Activated T-cell treated with anti-CD3 and anti-CD28 coated beads for 4 hours (primary cell): ENCODE data around the gene FAM53C.
"Not testable (repeated sequence)": the region's sequence is repeated elsewhere in the genome, so short reads cannot be mapped to it uniquely, and the experiment has no call there.

Experiments
- DNase-seq: peaks from one replicate; pipeline ENCODE4 v3.0.0-alpha.2; 2020

The FAM53C gene

DNA sequence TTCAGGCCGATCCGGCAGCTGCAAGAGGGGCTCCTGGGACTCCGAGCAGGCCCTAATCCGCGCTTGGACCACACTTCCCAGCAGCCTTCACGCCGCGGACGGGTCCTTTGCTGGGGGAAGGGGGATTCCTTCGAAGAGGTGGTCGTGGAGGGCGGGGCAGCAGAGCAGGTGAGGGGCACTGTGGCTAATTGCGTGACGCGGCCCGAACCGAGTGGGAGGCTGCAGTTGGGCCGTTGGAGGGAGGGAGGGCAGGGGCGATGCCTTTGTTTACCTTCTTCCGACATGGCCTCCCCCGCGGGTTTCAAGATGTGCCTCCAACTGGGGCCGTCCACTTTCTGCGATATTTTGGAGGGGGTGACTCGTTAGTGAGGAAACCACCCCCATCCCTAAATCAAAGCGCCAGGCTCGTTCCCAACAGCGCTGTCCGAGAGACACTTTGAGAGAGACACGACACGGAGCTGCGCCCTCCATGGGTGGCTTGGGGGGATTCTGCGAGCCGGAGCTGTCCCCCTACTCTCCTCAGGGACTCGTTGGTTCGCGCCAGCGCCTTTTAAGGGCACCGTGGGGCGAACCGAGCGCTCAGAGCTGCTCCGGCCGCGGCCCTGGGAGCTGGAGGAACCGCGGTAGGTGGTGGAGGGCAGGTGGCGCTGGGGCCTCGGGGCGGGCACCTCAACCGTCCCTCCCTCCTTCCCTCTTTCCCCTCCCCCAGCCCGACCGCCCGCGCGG lies at the start of gene FAM53C:
TSS of gene FAM53C (plus strand) at position 582 of the 726 bp plus-strand sequence. CDS start 3,070 bp downstream, outside the sequence.
- peak; percentile 89 for DNase-seq

DNA sequence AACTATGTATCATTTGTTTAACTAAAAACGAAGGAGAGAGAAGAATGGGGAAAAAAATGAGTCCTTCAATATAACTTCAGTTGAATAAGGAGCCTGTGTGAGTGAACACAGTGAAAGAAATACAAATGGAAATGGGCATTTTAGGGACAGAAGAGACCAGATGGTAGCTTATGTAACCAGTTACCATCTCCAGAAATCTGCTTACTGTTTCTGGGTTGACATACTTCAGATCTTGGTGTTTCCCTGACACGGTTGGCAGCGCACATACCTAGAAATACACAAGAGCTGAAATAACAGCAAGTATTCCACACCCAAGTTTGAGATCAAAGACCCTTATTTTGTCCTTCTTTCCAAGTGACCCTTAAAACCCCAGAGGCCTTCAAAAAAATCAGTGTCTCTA lies 48.8 kb upstream of the FAM53C start:
- DNase-seq, result no peak

DNA sequence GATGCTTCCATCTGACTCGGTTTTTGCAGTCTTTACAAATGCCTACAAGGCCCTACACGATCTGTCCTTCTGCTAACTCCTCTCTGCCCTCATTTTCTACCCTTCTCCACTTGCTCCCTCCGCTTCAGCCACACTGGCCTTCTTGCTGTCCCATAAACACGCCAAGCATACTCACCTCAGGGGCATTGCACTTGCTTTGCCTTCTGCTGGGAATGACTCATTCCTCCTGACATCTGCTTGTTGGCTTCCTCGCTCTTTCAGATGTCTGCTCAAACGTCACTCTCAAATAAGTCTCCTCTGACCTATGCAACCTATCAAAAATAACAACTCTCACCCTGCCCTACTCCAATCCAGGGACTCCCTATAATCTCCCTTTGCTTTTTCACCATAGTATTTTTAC lies 34.7 kb upstream of the FAM53C start:
- DNase-seq, result no peak

DNA sequence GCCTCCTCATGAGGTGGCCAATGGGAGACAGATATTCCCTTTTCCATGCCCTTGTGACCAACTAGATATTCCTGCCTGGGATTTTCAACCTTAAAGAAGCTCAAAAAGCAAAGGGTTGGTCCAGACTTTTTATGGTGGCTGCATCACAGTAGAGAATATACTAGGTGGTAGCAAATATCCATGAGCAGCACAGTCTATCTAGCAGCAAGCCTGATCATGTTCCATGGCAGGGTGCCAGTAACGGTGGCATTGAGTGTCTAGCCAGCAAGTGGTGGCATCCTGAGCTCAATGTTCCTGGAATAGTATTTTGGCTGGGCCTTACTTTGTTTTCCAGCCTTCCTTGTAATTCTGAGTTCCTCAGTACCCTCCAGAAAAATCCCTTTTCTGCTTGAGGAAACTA lies 32.3 kb upstream of the FAM53C start:
- DNase-seq, result no peak

DNA sequence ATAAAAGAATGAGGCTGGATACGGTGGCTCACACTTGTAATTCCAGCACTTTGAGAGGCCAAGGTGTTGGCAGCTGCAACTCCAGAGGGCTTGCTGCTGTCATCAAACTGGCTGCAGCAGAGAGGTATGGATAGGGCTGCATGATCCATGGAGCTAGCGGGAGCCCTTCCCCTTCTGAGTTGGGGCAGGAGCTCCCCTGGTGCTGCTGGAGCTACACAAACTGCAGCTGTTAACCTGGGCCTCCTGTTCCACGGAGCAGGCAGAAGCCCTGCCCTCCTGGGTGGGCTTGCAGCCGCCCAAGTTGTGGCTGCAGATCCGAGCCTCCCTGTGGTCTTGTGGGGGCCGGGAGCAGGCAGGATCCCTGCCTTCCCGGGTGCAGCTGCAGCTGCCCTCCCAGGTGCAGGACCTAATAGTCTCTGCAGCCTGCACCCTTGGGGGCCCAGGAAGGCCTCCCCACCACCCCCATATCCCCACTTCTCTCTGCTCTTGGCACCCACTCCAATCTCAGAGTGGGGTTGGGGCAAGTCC lies 22.3 kb upstream of the FAM53C start:
- no peak for DNase-seq

DNA sequence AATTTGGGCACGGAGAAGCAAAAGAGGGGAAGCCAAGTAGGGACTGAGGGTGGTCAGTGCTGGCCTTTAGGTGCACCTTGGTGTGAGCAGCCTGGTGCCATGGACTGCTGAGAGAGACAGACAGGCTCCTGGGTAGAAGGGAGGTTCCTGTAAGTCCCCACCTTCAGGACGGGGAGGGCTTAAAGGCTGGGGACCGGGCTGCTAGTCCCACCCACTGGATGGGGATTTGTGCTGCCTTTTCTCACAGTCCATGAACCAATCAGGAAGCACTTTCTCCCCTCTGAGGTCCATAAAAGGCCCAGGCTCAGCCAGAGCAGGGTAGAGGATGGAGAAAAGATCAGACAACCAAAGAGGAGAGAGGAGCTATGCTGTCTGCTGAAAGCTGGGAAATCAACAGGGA lies 21.7 kb upstream of the FAM53C start:
- DNase-seq, result no peak

DNA sequence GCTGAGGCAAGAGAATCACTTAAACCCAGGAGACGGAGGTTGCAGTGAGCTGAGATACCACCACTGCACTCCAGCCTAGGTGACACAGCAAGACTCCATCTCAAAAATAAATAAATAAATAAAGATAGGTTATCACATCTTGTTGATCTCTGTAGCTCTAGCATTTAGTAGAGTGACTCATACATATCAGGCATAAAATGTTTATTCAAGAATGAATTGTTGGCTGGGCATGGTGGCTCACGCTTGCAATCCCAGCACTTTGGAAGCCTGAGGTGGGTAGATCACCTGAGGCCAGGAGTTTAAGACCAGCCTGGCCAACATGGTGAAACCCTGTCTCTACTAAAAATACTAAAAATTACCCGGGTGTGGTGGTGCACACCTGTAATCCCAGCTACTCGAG lies 19.9 kb upstream of the FAM53C start:
- not testable (repeated sequence) for DNase-seq

DNA sequence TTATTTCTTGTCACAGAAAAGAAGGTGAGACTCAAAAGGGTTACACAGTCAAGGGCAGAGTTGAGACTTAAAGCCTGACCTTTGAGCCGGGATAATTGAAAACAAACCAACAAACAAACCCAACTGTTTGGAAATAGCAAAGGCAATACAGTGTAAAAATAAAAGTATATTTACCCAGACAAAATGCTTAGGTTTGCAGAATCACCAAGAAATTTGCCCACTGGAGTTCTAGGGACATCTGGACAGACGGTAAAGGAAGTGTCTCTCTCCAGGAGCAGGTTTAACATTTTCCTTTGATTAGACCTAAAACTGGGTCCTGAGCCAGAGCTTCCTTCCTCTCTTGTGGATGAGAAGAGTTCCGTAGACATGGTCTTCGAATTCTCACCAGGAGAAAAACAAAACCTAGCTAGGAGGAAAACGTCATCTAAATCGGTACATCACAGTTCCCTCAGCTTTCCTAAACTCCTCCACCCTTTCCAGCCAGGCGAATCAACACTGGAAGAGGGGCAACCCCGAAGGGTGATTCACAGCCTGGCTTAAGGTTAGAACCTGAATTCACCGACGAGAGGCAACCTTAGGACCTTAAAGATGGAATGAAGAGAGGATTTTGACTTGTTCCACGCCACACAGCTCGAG lies 7.1 kb upstream of the FAM53C start:
- no peak for DNase-seq

DNA sequence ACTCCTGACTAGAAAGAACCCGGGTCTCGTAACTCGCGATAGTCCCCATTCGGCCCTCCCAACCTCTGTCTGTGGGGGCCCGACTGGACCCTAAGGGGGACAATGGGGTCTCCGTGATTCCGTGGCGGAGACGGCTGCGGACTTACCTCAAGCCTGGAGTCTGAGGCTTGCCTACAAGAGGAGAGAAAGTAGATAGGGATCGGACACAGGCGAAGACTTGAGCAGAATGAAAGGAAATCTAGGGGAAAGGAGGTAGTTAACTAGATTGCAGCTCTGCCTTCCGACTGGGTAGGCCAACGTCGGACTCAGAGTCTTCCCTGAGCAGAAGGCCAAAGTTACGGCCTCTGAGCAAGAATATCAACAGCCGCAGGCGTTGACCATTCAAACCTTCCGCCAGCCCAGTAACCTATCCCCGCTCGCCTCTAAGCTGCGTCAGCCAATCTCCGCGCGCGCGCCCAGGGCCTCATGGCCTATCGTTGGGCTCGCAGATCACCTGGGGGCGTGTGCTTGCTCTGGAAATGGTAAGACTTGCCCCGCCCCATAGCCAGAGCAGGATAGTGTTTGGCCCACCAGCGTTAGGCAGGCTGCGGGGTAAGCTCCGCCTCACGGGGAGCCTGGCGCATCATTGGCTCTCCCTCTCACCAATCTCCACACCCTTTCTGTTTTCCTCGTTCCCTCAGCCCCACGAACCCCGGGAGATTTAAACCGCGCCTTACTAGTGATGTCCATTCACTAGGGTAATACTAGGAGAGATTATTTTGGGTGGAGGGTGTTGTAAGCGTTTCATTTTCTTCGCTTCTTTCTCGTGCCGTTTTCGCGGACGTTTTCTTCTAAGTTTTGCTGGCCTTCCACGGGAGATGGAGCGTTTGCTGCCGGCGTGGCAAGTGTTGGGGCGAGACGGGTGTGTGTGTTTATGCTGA lies 6.4 kb upstream of the FAM53C start, which contains the start of gene CDC25C:
TSS of gene CDC25C (minus strand) at position 356 of the 920 bp plus-strand sequence. CDS start 624 bp downstream, outside the sequence.
- DNase-seq, result peak; percentile 94

DNA sequence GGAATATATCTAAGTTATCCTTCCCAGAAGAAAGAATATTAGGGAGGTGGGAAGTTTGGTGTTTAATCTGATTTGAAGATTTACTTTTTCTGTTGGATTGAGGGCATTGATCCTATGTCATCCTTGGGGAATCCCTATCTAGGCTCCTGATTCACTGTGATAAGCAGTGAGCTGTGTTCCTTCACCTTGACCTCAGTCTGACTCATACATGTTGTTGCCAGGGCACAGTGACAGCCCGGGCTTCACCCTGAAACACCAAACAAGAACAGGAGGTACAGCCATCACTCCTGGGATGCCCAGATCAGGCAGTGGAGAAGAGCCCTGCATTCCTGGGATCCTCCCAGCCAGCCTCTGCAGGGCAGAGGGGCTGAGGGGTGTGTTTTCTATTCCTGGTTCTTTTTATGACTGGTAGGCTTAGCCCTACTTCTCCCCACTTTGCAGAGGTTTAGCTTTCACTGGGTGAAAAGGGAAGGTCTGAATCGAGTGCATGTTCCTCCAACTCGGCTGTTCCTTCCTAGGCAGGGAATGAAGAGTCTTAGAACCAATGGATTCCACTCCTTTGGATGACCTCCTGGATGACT lies 3.1 kb upstream of the FAM53C start:
- DNase-seq, result no peak

DNA sequence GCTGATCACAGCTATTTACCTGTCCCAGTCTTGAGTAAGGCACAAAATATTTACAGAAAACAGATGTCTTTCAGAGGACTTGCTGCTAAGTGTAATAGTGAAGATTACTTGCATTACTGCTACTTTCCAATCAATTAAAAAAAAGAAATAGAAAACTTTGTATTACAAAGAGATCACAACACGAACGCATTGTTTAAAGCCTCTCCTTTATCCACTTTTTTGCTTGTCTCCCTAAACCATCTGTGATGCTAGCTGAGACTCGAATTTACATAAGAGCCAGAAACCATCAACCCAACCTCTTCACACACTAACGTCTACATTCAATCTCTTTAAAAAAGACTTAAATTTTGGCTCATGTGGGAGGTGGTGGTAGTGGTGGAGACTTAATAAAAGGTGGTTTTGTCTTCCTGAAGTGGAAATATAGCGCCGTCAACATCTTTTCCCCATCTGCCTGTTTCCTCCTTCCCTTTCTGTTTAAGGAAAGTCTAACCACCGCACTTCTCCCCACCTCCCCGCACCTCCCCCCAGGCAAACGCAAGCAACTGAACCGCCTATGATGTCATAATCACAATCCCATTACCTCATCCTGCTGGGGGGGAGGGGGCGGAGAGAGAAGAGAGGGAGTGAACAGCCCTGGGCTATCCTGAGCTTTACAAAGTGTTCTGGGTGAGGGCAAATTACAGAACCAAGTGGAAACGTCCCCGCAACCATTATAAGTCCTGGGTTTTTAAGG lies 948 bp upstream of the FAM53C start:
- DNase-seq, result no peak

DNA sequence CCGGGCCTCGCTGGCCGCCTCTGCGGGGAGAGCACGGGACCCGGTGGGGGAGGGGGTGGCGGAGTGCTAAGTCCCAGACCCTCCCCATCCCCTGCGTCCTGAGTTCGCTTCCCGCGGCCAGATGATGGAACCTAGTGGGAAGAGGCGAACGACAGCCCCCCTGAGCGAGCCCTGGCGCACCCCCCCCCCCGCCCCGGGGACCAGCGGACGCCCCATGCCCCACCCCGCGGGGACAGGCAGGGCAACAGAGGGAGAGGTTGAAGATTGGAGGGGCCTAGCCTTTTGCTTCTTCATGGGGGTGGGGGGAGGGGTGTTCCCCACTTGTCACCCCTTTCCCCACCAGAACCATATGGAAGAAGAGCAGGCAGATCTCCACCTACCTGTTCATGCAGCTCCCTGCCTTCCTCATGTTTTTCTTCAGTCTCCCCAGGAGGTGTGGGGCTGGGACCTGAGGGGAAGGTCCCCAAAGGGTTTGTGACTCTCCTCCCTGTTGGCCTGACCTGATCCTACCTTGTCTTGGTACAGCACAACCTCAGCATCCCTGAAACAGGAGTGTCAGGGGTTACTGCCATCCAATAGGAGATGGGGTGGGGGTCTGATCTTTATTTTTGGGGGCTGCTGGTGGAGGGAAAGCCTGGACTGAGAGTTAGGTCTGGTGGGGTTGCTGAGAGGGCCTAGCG lies 485 bp downstream of the FAM53C start:
- DNase-seq, result no peak

DNA sequence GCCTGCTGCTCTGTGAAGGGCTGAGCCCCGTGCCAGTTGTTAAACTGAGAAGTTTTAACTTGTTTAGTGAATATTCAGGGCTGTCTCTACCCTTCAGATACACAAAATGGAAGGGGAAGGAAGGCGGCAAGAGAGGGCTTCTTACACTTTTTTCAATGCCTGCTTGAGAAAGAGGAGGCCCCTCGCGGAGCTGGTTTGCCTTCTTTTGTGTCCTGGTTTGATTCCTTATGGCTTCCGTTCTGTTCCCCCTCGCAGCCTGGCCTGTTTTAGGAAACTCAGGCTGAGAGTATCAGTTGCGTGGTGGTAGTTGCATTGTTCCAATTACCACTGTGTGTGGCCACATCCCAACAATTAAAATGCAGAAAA lies 1.0 kb downstream of the FAM53C start:
- no peak for DNase-seq

DNA sequence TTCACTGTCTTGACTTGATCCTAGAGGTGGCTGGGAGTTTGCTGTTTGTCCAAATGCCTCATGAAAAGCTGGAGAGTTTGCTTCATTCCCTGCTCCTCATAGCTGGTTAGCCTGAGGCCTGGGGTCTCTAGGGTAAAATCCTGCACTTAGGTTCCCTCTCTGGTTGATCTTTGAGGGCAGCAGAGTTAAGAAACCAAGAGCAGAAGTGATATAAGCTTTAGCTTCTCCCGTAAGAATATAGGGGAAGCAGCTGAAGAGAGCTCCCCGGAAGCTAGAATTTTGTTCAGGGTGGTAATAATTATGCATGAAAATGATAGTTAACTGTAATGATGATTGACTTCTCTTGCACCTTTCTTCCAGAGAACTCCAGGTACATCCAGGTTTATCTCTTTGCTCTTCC lies 1.4 kb downstream of the FAM53C start:
- DNase-seq, result no peak

DNA sequence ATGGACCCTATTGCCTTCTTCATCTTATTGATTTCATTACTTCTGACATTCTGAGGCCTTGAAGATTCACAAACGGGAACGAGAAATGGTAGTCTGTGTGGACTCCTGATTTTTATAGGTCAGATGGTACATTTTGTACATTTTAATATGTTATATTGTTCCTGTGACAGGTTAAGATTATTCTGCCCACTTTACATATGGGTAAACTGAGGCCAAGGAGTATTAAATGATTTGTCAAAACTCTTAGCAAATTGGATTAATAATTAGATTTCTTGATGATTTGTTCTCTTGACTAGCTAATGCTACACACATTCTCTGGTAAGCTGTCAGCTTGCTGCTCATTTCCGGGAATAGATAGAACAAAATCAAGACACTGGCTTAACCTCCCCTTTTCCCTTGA lies 1.9 kb downstream of the FAM53C start:
- DNase-seq, result no peak

DNA sequence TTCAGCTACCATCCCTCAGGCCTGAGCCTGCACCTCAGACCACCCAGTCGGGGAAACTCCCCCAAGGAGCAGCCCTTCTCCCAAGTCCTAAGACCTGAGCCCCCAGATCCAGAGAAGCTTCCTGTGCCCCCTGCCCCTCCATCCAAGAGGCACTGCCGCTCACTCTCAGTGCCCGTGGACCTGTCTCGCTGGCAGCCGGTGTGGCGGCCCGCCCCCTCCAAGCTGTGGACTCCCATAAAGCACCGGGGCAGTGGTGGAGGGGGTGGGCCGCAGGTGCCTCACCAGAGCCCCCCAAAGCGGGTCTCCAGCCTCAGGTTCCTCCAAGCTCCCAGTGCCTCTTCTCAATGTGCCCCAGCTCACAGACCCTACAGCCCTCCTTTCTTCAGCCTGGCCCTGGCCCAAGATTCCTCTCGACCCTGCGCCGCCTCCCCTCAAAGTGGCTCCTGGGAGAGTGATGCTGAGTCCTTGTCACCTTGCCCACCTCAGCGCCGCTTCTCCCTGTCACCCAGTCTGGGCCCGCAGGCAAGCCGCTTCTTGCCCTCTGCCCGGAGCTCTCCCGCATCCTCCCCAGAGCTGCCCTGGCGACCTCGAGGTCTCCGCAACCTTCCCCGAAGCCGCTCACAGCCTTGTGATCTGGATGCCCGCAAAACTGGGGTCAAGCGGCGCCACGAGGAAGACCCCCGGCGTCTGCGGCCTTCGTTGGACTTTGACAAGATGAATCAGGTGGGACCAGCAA lies 7.0 kb downstream of the FAM53C start:
- DNase-seq, result no peak

DNA sequence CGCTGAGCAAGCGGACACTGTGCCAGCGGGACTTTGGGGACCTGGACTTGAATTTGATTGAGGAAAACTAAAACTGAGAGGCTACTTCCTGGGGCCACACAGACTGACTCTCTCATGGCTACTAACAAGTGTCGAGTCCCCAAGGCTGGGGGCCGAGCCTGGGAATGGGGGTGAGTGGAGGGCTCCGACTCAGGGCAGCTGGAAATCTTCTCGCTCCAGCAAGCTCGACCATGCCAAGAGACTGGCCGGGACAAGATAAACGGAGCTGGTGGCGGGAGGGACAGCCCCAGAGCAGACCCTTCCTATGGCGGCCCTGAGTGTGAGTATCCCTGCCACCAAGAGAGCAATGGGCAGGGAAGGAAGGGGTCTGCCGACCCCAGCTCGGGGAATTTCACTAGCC lies 8.8 kb downstream of the FAM53C start:
- no peak for DNase-seq

DNA sequence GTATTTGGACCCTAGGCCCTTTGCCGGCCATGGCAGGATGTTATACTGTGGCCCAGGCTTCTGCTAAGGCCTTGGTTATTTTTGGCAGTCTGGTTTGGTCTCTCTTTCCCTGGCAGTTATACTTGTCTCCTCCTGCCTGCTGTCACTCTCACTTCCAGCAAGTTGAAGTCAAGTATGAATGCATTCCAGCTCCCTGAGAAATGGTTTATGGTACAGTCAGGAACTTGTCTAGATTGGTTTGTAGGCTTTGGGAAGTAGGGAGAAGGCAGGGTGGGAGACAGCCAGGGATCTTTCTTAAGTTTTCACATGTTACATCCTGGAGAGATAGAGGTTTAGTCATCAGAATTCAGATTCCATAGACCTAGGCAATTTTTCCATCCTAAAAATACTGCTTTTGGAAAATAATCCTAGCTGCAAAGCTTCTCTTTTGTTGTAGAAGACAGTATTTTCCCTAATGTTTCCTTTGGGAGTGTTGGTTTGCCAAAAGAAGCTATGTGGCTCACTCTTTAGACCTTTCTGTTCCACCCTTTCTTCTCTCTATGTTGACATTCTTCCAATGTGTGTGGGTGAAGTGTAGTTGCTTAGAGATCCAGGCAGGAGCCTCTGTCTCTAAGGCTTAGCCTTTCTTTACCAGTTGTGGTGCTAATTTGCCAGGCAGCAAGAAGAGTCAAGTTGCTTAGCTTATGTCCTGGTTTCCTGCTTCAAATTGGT lies 11.9 kb downstream of the FAM53C start:
- DNase-seq, result no peak

DNA sequence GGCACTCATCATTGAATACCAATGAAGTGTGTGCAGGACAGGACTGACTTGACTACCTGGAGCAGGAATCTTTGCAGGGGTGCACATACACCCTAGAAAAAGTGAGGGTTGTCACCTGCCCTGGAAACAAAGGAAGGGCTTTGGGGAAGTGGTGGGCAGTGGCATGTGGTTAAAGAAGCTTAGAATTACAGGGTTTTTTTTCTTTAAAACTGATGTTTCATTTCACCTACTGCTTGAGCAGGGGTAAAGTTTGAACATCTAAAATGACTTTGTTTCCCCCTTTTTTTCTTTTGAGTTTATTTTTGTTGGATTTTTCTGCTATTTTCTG lies 12.5 kb downstream of the FAM53C start:
- DNase-seq, result no peak

DNA sequence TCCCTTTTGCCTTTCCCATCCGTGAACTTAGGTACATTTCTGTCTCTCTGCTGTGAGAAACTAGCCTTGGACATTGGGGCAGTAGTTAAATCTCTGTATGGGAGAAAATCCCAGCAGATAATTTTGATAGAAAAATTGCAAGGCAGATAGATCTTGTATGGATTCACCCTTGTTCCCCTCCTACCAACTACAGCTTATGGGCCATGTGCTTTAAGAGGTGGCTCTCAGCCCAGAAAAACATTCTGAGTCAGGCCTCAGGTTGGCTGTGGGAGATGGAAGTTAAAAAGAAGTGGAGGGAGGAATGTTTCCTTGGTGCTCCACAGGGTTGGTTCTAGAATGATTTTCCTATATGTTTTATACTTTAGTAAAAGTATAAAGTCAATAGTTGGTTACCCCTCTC lies 13.0 kb downstream of the FAM53C start:
- DNase-seq, result no peak
